Adrenal gland (tissue), 12 donors: ENCODE measurements around the gene LMNTD1. TPM values are rescaled to one million over a fixed set of nuclear protein-coding genes. Genes with fewer than 3 reads are reported as not detected.

Experiments
- DNase-seq, 7 donors: peaks; one replicate each; pipeline ENCODE4 v3.0.0-alpha.2; 2019 to 2020
- H3K27ac ChIP-seq, 5 donors: fragments of 200-600 bp; sonication (generic) in 4 of 5; 1 replicate in 3 of 5; 2 replicates in 2 of 5; pipeline versions ENCODE4 v1.5.1 to v1.8.0; 2016 to 2020; ENCODE audit warnings: mild to moderate bottlenecking in 1 of 5
- H3K27me3 ChIP-seq: fragments of 200-600 bp; 2 replicates; pipeline ENCODE4 v1.8.0; 2021
- H3K36me3 ChIP-seq, 2 donors: fragments of 200-600 bp; replicated peaks in 1 of 2; 1 replicate in 1 of 2; 2 replicates in 1 of 2; pipeline versions ENCODE4 v1.5.1 to v1.8.0; 2018 to 2022
- H3K4me1 ChIP-seq, 2 donors: fragments of 200-600 bp; replicated peaks in 1 of 2; 1 replicate in 1 of 2; 2 replicates in 1 of 2; pipeline versions ENCODE4 v1.5.1 to v1.8.0; 2018 to 2021
- H3K4me3 ChIP-seq, 4 donors: fragments of 200-600 bp; sonication (generic) in 3 of 4; one replicate each; pipeline ENCODE4 v1.5.1; 2016 to 2018
- H3K9me3 ChIP-seq, 3 donors: fragments of 200-600 bp; sonication (generic) in 1 of 3; replicated peaks in 1 of 3; 1 replicate in 2 of 3; 2 replicates in 1 of 3; pipeline versions ENCODE4 v1.5.1 to v1.8.0; 2016 to 2021
- POLR2A ChIP-seq, 2 donors: fragments of 450-650 bp; IDR thresholded peaks; one replicate each; pipeline ENCODE4 v1.6.1; 2017; ENCODE audit warnings: antibody characterized with exemption in 2 of 2, mild to moderate bottlenecking in 2 of 2, moderate library complexity in 1 of 2
- WGBS, 4 donors: extraction: QIAGEN DNeasy Blood & Tissue Kit in 2 of 4; methylation state at CpG; one replicate each; pipeline versions ENCODE4 v1.1.5 to v1.1.7; 2013 to 2017; 5-methylcytosine and 5-hydroxymethylcytosine counted together
- intact Hi-C, 2 donors: fragments of 100-400 bp; cut with DNase I; formaldehyde crosslinking; loops; one replicate each; pipeline versions ENCODE4 v1.14.1 to v1.15.0; 2022 to 2023
- polyA plus RNA-seq, 3 donors: library from polyadenylated mRNA; stranded (reverse); fragments of 200-250 nt in 2 of 3; fragments of 350-450 nt in 1 of 3; fragmentation: Illumina TruSeq in 1 of 3; extraction: RNeasy Lipid Tissue Mini Kit (QIAGEN cat#74804) in 1 of 3; gene quantifications; one replicate each; pipeline ENCODE4 v1.2.3, GENCODE V29; 2013 to 2014
- total RNA-seq, 9 donors: library from RNA; depleted of rRNA in 4 of 9; stranded (reverse); fragments of >200 nt in 4 of 9; fragments of 120-200 nt in 1 of 9; fragmentation: NEBNext Ultra II Directional in 1 of 9; extraction: Animal tissue kit (Norgen Biotek cat#: 25700) in 1 of 9; gene quantifications; one replicate each; pipeline versions ENCODE4 v1.1.0 to v1.2.4, GENCODE V29; 2013 to 2023
- TF ChIP-seq, protein P1 (sequence below), 6 experiments: fragments of 450-650 bp in 4 of 6; fragments of 200-600 bp in 2 of 6; sonication (generic) in 1 of 6; IDR thresholded peaks; 1 replicate in 5 of 6; 2 replicates in 1 of 6; pipeline versions ENCODE4 v1.5.1 to v1.8.0; 2016 to 2021; ENCODE audit warnings: antibody characterized with exemption in 6 of 6, mild to moderate bottlenecking in 2 of 6, moderate library complexity in 1 of 6
- donor health status: healthy with polysubstance abuse.
- donor health status: Bipolar disorder and iron deficiency.
- donor health status: DM: yes; HTN: yes; CAD: no.
- donor health status: DM: no; HTN: no; CAD: no.
- donor health status: DM: no; HTN: no; CAD: no.
- donor health status: DM: yes; HTN: yes; CAD: no.

LMNTD1 gene
- total and polyA plus RNA-seq, 12 donors, result 0.27 to 4.9 (median 0.46) TPM; not detected in 9

DNA sequence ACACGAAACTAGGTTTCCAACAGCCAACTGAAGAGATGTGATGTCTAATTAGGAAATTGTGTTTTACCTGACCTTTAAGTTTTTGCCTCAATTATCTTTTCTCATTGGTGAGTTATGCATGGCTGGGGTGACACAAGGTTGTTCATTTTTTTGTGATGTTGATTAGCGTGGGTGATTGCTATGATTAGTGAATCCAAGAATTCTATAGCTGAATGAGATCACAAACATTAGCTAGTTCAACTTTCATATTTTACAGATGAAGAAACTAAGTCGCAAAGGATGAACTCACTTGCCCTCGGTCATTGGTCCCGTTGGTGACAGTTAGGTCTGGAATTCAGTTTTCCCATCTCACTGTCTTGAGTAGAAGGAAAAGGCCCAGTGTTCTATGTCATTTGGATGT, 32.6 kb upstream of the LMNTD1 start:
- TF ChIP-seq POLR2A (IDR thresholded peaks at IDR 0.05), result no peak
- TF ChIP-seq, protein P1, sequence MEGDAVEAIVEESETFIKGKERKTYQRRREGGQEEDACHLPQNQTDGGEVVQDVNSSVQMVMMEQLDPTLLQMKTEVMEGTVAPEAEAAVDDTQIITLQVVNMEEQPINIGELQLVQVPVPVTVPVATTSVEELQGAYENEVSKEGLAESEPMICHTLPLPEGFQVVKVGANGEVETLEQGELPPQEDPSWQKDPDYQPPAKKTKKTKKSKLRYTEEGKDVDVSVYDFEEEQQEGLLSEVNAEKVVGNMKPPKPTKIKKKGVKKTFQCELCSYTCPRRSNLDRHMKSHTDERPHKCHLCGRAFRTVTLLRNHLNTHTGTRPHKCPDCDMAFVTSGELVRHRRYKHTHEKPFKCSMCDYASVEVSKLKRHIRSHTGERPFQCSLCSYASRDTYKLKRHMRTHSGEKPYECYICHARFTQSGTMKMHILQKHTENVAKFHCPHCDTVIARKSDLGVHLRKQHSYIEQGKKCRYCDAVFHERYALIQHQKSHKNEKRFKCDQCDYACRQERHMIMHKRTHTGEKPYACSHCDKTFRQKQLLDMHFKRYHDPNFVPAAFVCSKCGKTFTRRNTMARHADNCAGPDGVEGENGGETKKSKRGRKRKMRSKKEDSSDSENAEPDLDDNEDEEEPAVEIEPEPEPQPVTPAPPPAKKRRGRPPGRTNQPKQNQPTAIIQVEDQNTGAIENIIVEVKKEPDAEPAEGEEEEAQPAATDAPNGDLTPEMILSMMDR (IDR thresholded peaks at IDR 0.05), result no peak
- H3K4me3 ChIP-seq, result no peak overlapping the region
- H3K27ac ChIP-seq, result peak overlapping the region in 2 of 5 donors; percentile 39 to 53

DNA sequence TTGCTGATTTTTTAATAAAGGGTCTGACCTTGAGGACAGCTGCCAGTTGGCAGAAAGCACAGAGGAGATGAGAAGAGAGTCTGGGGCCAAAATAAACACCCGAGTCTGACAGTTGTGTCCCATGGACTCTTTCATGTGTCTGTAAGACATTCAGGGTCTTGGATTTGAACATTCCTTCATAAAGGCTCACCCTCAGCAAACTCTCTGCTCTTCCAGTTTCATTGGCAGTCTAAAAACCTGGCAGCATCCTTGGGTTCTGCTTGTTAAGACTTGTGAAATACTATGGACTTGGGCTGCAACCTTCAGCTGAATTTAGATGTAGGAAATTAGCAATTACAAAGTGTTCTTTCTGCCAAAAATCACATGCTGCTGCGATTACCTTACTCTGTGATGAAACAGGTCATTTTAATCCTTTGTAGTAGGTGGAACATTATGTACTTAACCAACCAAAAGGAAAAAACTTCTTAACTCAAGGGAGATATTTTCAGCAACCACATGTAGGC, 32.0 kb upstream of the LMNTD1 start:
- peak; percentile 16 to 74 (median 42) for DNase-seq
- Histone ChIP-seq H3K4me3 (no peak overlapping the region), H3K4me1 (peaks cover 9 to 24% of the 10 kb centered on the region in 2 donors), H3K27me3 (no peaks in the 10 kb centered on the region), H3K27ac (peak overlapping the region in 3 of 5 donors; percentile 6 to 53 (median 39)), H3K36me3 (no peaks in the 10 kb centered on the region), H3K9me3 (peaks cover 0 to 6% (median 0%) of the 10 kb centered on the region in 3 donors)
- no peak for TF ChIP-seq POLR2A (IDR thresholded peaks at IDR 0.05)
- TF ChIP-seq, protein P1 (IDR thresholded peaks at IDR 0.05), result no peak
- 19 to 30% (median 27%) methylated on average over 2 of the region's 2 CpGs for WGBS, 4 donors
- intact Hi-C loops, result loop anchor here in 1 of 2 donors (10.0 kb wide), 1 partner anchor 440 kb away; no protein-coding TSS in a partner anchor

More for the DNA sequence above, 32.6 kb upstream of the LMNTD1 start:
- intact Hi-C loops, result loop anchor here in 1 of 2 donors (10.0 kb wide), 1 partner anchor 439 kb away; no protein-coding TSS in a partner anchor
- H3K4me1 ChIP-seq, result peaks cover 9 to 24% of the 10 kb centered on the region in 2 donors
- DNase-seq, result no peak
- no peaks in the 10 kb centered on the region for H3K36me3 ChIP-seq
- 80 to 90% (median 85%) methylated on average over 5 of the region's 5 CpGs for WGBS, 4 donors
- peaks cover 0 to 6% (median 0%) of the 10 kb centered on the region in 3 donors for H3K9me3 ChIP-seq
- no peaks in the 10 kb centered on the region for H3K27me3 ChIP-seq

DNA sequence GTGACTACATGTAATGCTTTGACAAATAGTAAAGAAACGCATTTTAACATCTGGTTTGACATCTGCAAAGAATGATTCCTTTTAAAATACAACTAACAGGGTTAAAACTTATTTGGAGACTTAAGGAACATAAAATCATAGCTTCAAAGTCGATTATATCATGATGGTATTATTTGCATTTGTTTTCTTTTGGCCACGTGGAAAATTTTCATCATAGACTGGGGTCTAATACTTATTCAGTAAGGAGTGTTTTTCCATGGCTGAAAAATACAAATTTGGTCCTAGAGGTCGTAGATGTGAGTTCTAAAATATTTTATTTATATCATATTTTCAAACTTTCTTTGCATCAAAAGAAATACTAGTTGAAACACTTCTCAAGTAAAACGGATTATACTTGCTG, 31.5 kb upstream of the LMNTD1 start:
- Histone ChIP-seq H3K36me3 (no peaks in the 10 kb centered on the region), H3K4me1 (peaks cover 9 to 24% of the 10 kb centered on the region in 2 donors), H3K9me3 (peaks cover 0 to 6% (median 0%) of the 10 kb centered on the region in 3 donors), H3K4me3 (no peak overlapping the region), H3K27me3 (no peaks in the 10 kb centered on the region), H3K27ac (peak overlapping the region in 2 of 5 donors; percentile 6 to 53)
- intact Hi-C loops, result loop anchor here in 1 of 2 donors (10.0 kb wide), 1 partner anchor 440 kb away; no protein-coding TSS in a partner anchor
- 24 to 33% (median 26%) methylated on average over 5 of the region's 5 CpGs for WGBS, 4 donors
- no peak for DNase-seq
- TF ChIP-seq POLR2A (IDR thresholded peaks at IDR 0.05), result no peak
- TF ChIP-seq, protein P1 (IDR thresholded peaks at IDR 0.05), result no peak

DNA sequence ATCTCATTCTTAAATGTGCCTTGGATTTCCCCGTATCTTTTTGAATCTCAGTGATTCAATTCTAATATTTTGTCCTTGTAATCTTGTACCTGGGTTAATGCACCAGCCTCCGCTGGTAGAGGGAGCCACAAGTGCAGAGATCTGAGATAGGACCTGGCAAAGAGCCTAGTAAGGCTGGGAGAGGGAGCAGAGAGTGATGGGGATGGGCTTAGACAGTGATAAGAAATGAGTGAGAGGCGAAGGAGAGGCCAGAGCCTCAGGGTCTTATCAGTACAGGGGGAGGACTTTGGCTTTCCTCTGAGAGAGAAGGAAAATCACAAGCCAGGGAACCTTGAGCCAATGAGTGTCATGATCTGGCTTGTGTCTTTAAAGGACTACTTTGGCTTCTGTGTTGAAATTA, 30.5 kb upstream of the LMNTD1 start:
- 13 to 27% (median 20%) methylated on average over 3 of the region's 3 CpGs for WGBS, 4 donors
- TF ChIP-seq, protein P1 (IDR thresholded peaks at IDR 0.05), result peak in 5 of 6 experiments; percentile 29 to 50 (median 42)
- no peak for TF ChIP-seq POLR2A (IDR thresholded peaks at IDR 0.05)
- Histone ChIP-seq H3K4me1 (peaks cover 9 to 24% of the 10 kb centered on the region in 2 donors), H3K27ac (peak overlapping the region in 2 of 5 donors; percentile 13 to 34), H3K4me3 (no peak overlapping the region), H3K27me3 (no peaks in the 10 kb centered on the region), H3K36me3 (no peaks in the 10 kb centered on the region), H3K9me3 (peaks cover 0 to 6% (median 0%) of the 10 kb centered on the region in 3 donors)
- intact Hi-C loops, result loop anchor here in 1 of 2 donors (10.0 kb wide), 1 partner anchor 441 kb away; no protein-coding TSS in a partner anchor
- peak; percentile 61 to 85 (median 76) for DNase-seq
